Lower leg skin (tissue), 3 donors: Measurements from ENCODE around the gene TNS3.

Source experiments
- POLR2A ChIP-seq, 2 donors: fragments of 450-650 bp; IDR thresholded peaks; one replicate each; pipeline ENCODE4 v1.6.1; 2016 to 2017; ENCODE audit warnings: antibody characterized with exemption in 2 of 2, mild to moderate bottlenecking in 1 of 2, moderate library complexity in 1 of 2
- TF ChIP-seq, protein P1 (sequence below), 3 donors: fragments of 450-650 bp; IDR thresholded peaks; one replicate each; pipeline ENCODE4 v1.5.1; 2016; ENCODE audit warnings: antibody characterized with exemption in 3 of 3, mild to moderate bottlenecking in 3 of 3, moderate library complexity in 2 of 3

DNA sequence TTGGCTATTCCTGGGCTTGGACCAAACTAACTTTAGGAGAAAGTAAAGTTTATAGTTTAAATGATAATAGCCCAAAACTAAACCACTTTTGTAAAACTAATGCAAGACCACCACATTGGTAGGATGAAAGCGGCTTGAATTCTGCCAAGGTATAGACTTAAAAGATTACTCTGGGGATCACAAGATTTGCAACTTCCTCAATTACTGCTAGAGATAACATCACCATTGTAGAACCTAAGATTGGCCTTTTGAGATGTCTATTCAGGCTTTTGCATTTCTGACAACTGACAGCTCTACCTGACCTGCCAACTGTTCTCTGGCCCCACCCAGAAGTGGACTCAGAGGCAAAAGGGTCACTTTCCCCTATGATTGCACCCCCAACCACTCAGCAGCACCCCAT, 162.4 kb downstream of the TNS3 start:
- no peak for TF ChIP-seq POLR2A (IDR thresholded peaks at IDR 0.05)
- TF ChIP-seq, protein P1, sequence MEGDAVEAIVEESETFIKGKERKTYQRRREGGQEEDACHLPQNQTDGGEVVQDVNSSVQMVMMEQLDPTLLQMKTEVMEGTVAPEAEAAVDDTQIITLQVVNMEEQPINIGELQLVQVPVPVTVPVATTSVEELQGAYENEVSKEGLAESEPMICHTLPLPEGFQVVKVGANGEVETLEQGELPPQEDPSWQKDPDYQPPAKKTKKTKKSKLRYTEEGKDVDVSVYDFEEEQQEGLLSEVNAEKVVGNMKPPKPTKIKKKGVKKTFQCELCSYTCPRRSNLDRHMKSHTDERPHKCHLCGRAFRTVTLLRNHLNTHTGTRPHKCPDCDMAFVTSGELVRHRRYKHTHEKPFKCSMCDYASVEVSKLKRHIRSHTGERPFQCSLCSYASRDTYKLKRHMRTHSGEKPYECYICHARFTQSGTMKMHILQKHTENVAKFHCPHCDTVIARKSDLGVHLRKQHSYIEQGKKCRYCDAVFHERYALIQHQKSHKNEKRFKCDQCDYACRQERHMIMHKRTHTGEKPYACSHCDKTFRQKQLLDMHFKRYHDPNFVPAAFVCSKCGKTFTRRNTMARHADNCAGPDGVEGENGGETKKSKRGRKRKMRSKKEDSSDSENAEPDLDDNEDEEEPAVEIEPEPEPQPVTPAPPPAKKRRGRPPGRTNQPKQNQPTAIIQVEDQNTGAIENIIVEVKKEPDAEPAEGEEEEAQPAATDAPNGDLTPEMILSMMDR (IDR thresholded peaks at IDR 0.05), result no peak
